HG03045 (cell line): ENCODE measurements around the gene ANAPC10.
"Not testable (repeated sequence)": the region's sequence is repeated elsewhere in the genome, so short reads cannot be mapped to it uniquely, and the experiment has no call there.

ENCODE experiments used
- ATAC-seq: cut with Tn5 transposase; IDR thresholded peaks from one replicate; pipeline ENCODE4 v1.9.1; 2021; ENCODE audit warnings: mild to moderate bottlenecking, moderate library complexity; ENCODE audit not compliant: unreplicated experiment

The ANAPC10 gene, protein sequence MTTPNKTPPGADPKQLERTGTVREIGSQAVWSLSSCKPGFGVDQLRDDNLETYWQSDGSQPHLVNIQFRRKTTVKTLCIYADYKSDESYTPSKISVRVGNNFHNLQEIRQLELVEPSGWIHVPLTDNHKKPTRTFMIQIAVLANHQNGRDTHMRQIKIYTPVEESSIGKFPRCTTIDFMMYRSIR

DNA sequence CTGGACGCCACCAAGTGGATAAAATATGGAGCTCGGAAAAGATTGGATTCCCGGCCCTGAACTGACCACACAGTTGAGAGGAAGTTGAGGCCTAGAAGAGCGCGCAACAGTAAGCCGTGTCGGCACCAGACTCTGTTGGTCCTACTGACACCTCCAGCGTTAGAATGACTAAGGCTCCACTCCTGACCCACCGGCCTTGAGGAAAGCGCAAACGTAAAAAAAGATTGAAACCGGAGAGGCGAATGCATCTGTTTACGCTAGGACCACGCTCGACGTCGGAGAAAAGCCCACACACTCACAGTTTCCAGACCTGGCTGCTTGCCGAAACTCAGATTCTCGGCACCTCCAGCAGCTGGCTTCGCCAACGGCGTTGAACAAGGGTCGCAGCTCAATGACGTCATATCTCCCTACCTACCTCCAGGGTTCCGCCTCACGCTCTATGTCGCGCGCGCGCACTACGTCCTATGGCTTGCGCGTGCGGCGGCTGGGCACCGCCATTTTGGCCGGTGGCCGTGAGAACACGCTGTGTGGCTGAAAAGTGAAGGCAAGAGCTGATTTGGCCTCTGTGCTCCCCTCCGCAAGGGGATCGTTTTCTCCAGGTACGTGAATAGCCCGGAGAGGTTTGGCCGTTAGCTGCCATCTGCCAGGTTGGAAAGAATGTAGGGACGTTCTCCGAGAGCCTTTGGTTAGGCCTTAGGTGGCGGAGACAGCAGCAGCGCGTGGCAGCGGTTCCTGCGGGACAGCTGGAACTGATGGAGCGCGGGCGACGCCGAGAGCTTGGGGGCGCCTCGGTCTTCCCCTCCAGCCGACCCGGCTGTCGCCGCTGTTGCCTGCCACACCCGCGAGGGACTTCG, at the start of gene ANAPC10, which contains the start of gene ABCE1:
Gene ANAPC10, minus strand, starts transcription at position 376 of the 854 bp plus-strand sequence. CDS start 2,097 bp downstream, outside the sequence.
Gene ABCE1, plus strand, starts transcription at position 491 of the 854 bp plus-strand sequence. CDS start 6,102 bp downstream, outside the sequence.
- peak; percentile 82 for ATAC-seq

GRCh38 chr4:145136219-145136618, 38.2 kb upstream of the ANAPC10 start:
- not testable (repeated sequence) for ATAC-seq

GRCh38 chr4:145132511-145133098, 34.6 kb upstream of the ANAPC10 start:
- peak; percentile 71 for ATAC-seq

DNA sequence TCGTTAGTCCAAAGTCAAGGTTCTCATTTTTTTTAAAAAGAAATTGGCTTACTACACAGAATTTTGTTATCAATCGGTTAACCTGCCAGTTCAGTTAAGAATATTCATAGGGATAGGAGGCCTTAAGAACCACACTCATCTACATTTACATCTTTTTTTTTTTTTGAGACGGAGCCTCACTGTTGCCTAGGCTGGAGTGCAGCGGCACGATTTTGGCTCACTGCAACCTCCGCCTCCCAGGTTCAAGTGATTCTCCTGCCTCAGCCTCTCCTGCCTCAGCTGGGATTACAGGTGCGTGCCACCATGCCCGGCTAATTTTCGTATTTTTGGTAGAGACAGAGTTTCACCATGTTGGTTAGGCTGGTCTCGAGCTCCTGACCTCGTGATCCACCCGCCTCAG, 33.9 kb upstream of the ANAPC10 start:
- no peak for ATAC-seq

- ATAC-seq = no peak
Observed at GRCh38 chr4:145130788-145131399, 32.9 kb upstream of the ANAPC10 start.

DNA sequence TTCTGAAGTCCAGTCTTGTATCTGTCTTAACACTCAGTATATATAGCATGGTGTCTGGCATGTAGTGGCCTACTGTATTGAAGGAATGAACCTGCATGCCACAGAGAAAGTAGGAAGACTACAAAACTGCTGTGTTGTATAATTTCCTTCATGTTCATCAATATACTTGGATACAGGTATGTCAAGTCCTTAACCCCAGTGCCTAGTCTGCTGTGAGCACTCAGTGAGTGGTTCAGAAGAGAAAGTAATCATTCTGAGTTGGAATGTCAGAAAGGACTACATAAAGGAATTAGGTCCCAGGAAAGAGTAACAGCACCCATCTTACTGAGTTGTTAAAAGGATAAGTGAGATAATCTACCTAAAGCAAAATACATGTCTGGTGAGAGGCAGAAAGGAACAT, 32.1 kb upstream of the ANAPC10 start:
- no peak for ATAC-seq

DNA sequence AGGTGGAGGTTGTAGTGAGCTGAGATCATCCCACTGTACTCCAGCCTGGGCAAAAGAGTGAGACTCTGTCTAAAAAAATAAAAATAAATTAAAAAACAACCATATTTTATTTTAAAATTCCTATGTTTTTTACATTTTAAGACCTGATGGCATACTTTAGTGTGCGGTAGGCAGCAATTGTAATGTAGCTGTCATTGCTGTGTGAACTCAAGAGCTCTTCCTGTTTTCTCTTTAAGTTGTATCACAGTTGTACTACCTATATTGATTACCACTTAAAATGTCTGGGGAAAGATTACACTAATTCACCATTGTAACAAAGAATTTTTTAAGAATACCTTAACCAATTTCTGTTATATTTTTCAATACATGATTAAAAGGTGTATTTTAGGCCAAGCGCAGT, 27.4 kb upstream of the ANAPC10 start:
- no peak for ATAC-seq

DNA sequence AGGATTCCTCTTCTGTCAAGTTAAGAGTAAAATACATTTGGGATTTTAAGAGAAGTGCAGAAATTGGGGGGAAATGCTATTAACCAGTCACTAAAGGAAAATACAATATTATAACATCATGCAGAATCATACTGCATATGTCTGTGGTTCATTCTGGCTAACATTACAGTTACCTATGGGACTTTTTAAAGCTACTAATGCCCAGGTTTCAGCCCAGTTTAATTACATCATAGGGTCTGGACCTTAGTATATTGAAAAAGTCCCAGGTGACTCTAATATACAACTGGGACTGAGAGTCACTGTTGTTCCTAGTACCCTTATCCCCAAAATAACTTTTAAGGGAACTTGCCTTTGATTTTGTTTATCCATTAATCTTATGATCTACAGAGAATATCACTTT, 10.1 kb upstream of the ANAPC10 start:
- no peak for ATAC-seq

DNA sequence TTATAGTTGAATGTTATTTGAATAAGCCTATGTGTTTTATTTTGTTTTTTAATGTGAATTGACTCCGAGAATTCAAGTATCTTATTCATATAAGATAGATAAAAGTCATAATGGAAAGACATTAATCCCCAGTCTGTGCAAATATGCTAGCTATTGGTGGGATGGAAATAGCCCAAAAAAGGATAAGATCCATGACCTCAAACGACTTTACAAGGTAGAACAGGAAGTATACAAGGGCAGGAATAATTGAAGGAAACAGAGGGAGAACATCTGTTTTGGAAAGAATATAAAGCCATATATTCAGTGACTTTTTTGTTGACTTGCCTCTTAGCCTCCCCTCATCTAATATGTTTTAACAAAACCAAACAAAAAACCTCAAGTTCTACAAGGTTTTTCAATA, 9.1 kb upstream of the ANAPC10 start:
- ATAC-seq = no peak

DNA sequence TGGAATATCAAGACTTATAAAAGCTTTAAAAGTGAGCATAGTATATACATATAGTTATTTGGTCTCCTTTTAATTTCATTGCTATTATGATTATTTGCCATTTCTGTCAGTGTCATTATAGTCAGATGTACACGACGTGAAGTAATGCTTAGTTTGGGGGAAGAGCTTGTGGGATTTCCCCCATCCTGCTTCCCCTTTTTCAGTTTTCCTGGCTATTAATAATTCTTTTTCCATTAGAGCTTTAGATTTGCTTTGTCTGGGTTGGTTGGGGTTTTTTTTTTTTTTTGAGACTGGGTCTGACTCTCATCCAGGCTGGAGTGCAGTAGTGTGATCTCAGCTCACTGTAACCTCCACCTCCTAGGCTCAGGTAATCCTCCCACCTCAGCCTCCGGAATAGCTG, 5.5 kb upstream of the ANAPC10 start:
- ATAC-seq = no peak

DNA sequence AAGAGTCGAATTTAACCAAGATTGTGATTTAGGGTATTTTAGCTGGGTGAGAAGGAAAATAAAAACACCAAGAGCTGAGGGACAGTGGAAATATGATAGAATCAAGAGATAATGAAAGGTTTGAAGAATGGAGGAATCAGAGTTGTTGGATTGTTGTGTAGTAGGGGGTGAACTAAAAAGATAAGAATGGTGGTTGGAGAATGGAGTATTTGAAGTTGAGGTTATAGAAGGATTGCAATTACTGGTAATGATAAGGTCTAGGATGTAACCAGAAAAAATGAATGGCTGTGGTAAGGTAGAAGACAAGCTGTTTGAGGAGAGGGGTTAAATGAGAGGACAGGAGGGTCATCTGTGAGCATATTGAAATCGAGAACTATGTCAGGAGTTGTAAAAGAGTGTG, 4.6 kb upstream of the ANAPC10 start:
- ATAC-seq = no peak

GRCh38 chr4:145101091-145101490, 3.1 kb upstream of the ANAPC10 start:
- ATAC-seq = no peak

GRCh38 chr4:145099653-145100052, 1.7 kb upstream of the ANAPC10 start:
- ATAC-seq = no peak

DNA sequence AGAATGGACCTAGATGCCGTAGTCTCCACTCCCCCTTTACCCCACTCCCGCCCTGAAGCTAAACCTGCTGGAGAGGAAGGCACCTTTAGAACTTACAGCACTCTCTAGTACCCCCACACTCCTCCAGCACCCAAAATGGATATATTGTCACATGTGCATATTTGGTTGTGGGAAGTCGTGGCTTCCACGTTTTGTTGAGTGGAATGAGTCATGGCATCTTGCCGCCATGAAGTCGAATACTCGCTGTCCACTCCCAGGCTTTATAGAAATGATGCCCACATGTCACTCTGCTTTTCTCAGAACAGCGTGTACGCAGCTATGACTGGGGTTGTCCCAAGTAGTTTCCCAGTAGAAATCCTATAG, 660 bp upstream of the ANAPC10 start:
- ATAC-seq = peak; percentile 18

DNA sequence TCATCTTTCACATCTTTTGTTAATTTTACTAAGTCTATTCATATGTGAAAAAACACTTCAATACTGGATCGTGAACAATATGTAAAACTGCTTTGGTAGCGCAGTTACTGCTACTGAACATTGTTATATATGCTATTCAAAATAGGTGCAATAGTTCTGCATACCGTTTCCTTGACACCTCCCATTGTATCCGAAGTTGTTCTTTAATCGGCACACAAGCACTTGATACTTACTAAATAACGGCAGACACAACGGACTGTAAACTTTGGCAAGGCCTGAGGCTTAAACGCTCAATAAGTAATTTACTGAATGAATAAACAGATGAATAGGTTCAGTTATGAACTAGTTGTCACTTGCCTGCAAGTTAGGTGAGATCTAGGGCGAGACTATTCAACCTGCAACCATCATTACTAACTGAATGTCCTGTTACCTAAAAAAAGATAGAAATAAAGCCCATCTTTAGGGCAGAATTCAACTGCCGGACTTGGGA, 620 bp downstream of the ANAPC10 start:
- peak; percentile 1 for ATAC-seq

- ATAC-seq = no peak
Observed at GRCh38 chr4:145093638-145094037, 4.4 kb downstream of the ANAPC10 start.

DNA sequence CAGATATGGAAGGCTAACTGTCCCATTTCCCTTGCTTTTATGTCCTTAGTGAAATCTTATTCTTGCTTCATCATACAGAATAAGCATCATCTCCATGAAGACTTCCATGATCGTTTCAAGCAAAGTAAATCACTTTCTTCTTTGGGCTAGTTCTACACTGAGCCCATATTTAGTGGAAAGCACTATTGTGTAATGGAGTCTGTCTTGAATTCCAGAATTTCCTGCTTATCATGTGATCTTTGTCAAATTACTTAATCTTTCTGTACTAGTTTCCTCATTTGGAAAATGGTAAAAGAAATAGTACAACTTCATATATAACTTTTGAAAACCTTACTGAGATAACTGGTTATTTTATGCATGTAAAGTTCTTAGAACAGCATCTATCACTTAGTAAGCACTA, 7.6 kb downstream of the ANAPC10 start:
- ATAC-seq = no peak

DNA sequence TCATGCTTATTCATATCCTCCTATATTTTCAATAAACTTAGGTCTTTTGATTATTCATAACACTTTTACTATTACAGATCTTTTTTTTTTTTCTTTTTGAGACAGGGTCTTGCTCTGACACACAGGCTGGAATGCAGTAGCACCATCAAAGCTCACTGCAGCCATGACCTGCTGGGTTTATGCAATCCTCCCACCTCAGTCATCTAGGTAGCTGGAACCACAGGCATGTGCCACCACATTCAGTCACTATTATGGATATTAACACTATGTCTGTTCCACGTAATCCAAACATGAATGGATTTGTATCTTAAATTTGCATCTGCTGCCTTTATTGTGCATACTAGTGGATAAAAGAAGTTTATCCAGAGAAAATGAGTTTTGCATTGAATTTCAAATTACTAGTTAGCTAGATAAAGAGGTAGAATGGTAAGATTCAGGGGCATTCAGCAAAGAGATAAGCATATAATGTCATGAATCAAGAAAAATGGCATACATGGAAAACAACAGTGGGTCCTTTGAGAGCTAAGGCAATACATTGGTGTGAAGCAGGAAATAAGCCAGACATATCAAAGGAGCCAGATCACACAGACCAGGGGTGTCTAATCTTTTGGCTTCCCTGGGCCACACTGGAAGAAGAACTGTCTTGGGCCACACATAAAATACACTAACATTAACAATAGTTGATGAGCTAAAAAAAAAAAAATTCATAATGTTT, 13.9 kb downstream of the ANAPC10 start:
- no peak for ATAC-seq

DNA sequence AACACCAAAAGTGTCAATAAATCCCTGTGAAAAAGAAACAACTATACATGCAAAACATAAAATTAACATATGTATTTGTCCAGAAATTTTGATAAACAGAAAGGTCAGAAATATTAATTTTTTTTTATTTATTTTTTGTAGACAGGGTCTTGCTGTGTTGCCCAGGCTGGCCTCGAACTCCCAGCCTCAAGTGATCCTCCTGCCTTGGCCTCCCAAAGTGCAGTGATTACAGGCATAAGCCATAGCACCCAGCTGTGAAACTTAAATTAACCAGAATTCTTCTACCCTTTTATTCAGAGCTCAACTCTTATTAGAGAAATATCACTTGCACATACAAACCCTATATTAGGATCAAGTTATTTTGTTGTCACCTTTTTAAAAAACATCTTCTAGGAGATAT, 16.2 kb downstream of the ANAPC10 start:
- no peak for ATAC-seq

DNA sequence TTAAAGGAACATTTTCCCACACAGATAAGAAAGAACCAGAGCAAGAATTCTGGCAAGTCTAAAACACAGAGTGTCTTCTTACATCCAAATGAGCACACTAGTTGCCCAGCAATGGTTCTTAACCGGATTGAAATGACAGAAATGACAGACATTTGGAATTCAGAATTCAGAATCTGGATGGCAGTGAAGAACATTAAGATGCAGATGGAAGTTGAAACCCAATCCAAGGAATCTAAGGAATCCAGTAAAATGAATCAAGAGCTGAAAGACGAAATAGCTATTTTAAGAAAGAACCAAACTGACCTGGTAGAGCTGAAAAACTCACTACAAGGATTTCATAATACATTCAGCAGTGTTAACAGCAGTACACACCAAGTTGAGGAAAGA, 21.5 kb downstream of the ANAPC10 start:
- ATAC-seq = no peak
